Endothelial cell of umbilical vein (primary cell): ENCODE measurements around the gene SRL. TPM values are rescaled to one million over a fixed set of nuclear protein-coding genes. Genes with fewer than 3 reads are reported as not detected.

ENCODE experiments used
- BruUV-seq: library from RNA; stranded (reverse); fragments of 400-500 nt; replicated peaks from 2 replicates; lab custom pipeline; 2021; lab: Mats Ljungman, UMichigan
- CTCF ChIA-PET: fragments of 300-600, 350-600 bp; sonication (Branson Sonifier 250); formaldehyde crosslinking; loops from one replicate; lab custom pipeline; 2021; ENCODE audit warnings: antibody characterized with exemption, inconsistent platforms; lab: Charles Lee
- POLR2A ChIA-PET: fragments of 300-600, 350-600 bp; sonication (Branson Sonifier 250); formaldehyde crosslinking; loops from one replicate; lab custom pipeline; 2021; ENCODE audit warnings: antibody characterized with exemption, inconsistent platforms; lab: Charles Lee
- DNase-seq: peaks from one replicate; pipeline ENCODE4 v3.0.0-alpha.2; 2011; ENCODE audit warnings: low read depth, low spot score
- FAIRE-seq: peaks from 2 replicates; lab custom pipeline; 2011; peaks lifted over from hg19 to GRCh38; lab: Jason Lieb, UNC
- H2AFZ ChIP-seq: 2 replicates; pipeline ENCODE4 v1.6.0; 2012; ENCODE audit warnings: low read depth, low read length, control low read depth, inconsistent platforms
- H3K27ac ChIP-seq: 2 replicates; pipeline ENCODE4 v1.5.1; 2011; ENCODE audit warnings: low read depth, mild to moderate bottlenecking, control low read depth, low read length, moderate library complexity; ENCODE audit not compliant: insufficient read depth
- H3K27me3 ChIP-seq, 2 experiments: 2 replicates each; pipeline versions ENCODE4 v1.6.0 to v1.6.1; 2011; ENCODE audit warnings: low read length in 2 of 2, mixed read lengths in 1 of 2; ENCODE audit not compliant: control insufficient read depth in 2 of 2, insufficient read depth in 2 of 2
- H3K36me3 ChIP-seq, 2 experiments: 2 replicates in 1 of 2; 3 replicates in 1 of 2; pipeline ENCODE4 v1.5.1; 2011; ENCODE audit warnings: low read length in 2 of 2, mild to moderate bottlenecking in 1 of 2, moderate library complexity in 1 of 2; ENCODE audit not compliant: control insufficient read depth in 2 of 2, insufficient read depth in 2 of 2; ENCODE audit errors: extremely low read depth in 1 of 2
- H3K4me1 ChIP-seq: 3 replicates; pipeline ENCODE4 v1.5.1; 2011; ENCODE audit warnings: mild to moderate bottlenecking, low read length; ENCODE audit not compliant: control insufficient read depth, insufficient read depth; ENCODE audit errors: extremely low read depth
- H3K4me2 ChIP-seq: 2 replicates; pipeline ENCODE4 v1.6.1; 2011; ENCODE audit warnings: low read length, control low read depth, mixed read lengths; ENCODE audit not compliant: insufficient read depth
- H3K4me3 ChIP-seq, 3 experiments: fragments of 200-600 bp in 1 of 3; sonication (generic), shearing (Covaris generic) in 1 of 3; replicated peaks in 1 of 3; 2 replicates each; pipeline ENCODE4 v1.5.1; 2011 to 2016; ENCODE audit warnings: control low read depth in 3 of 3, low read length in 3 of 3, mild to moderate bottlenecking in 2 of 3, inconsistent platforms in 1 of 3, low read depth in 1 of 3, moderate library complexity in 1 of 3; ENCODE audit not compliant: insufficient read depth in 1 of 3
- H3K79me2 ChIP-seq: 2 replicates; pipeline ENCODE4 v1.6.0; 2012; ENCODE audit warnings: low read length, inconsistent platforms; ENCODE audit not compliant: control insufficient read depth, insufficient read depth
- H3K9ac ChIP-seq: replicated peaks from 2 replicates; pipeline ENCODE3; 2011; ENCODE audit warnings: low read length, control low read depth; ENCODE audit not compliant: insufficient read depth; ENCODE audit errors: extremely low read depth
- H3K9me1 ChIP-seq: replicated peaks from 3 replicates; pipeline ENCODE4 v1.6.0; 2011; ENCODE audit warnings: mild to moderate bottlenecking, low read length; ENCODE audit not compliant: control insufficient read depth, insufficient read depth; ENCODE audit errors: extremely low read depth
- H3K9me3 ChIP-seq: replicated peaks from 2 replicates; pipeline ENCODE4 v1.5.1; 2012; ENCODE audit warnings: low read length, inconsistent platforms; ENCODE audit not compliant: control insufficient read depth, insufficient read depth
- H4K20me1 ChIP-seq: replicated peaks from 2 replicates; pipeline ENCODE3; 2011; ENCODE audit warnings: mild to moderate bottlenecking, low read length; ENCODE audit not compliant: control insufficient read depth, insufficient read depth; ENCODE audit errors: extremely low read depth
- EZH2 ChIP-seq: IDR thresholded peaks from 2 replicates; pipeline ENCODE4 v1.6.1; 2012; ENCODE audit warnings: borderline replicate concordance, low read depth, mild to moderate bottlenecking, moderate library complexity, low read length, inconsistent platforms; ENCODE audit not compliant: severe bottlenecking
- FOS ChIP-seq: IDR thresholded peaks from 2 replicates; pipeline ENCODE4 v1.6.1; 2011; ENCODE audit warnings: mild to moderate bottlenecking, low read length, moderate library complexity, borderline replicate concordance; ENCODE audit not compliant: insufficient read depth
- dilution Hi-C: fragments of 300-500 bp; cut with MboI; formaldehyde crosslinking; loops from one replicate; pipeline ENCODE4 v1.15.0; 2019; ENCODE audit warnings: low sequenced_read_pairs; ENCODE audit not compliant: extremely low pct_ligation_motif_present
- intact Hi-C: fragments of 100-400 bp; cut with micrococcal nuclease; formaldehyde crosslinking; loops from one replicate; pipeline ENCODE4 v1.10.0; 2022
- polyA plus RNA-seq, 4 experiments: library from polyadenylated mRNA; depleted of rRNA in 3 of 4; stranded (reverse) in 3 of 4; unstranded in 1 of 4; fragments of >200 nt; gene quantifications; 2 replicates each; pipeline versions ENCODE4 v1.2.1 to v1.2.3, GENCODE V29; 2011 to 2012; ENCODE audit warnings: missing spikeins in 1 of 4
- total RNA-seq: library from RNA; stranded (reverse); gene quantifications from 2 replicates; pipeline ENCODE4 v1.2.3, GENCODE V29; 2021

Gene SRL
- total and polyA plus RNA-seq, 2 donors (not counting 3 experiments of a cell fraction or from before 2014, with no cell fraction given): 0.21 to 0.29 TPM

- dilution Hi-C loops: no loop called here
- H3K79me2 ChIP-seq: no peaks in the 10 kb centered on the region
- no peak for TF ChIP-seq EZH2
- no peak for DNase-seq
- H2AFZ ChIP-seq: no peak overlapping the region
- H3K9me1 ChIP-seq: no peaks in the 10 kb centered on the region
- H3K27ac ChIP-seq: no peak overlapping the region
- H4K20me1 ChIP-seq: no peaks in the 10 kb centered on the region
- no peak overlapping the region for H3K4me3 ChIP-seq
- no peak overlapping the region for H3K9ac ChIP-seq
- H3K9me3 ChIP-seq: no peaks in the 10 kb centered on the region
- H3K27me3 ChIP-seq: no peaks in the 10 kb centered on the region
- BruUV-seq: no TSS peak
- no peak overlapping the region for H3K4me2 ChIP-seq
- no peak for FAIRE-seq
- no peaks in the 10 kb centered on the region for H3K36me3 ChIP-seq
- intact Hi-C loops: loop anchor here (5.0 kb wide), 1 partner anchor 63 kb away; the partner anchor contains the start of gene ADCY9
- POLR2A ChIA-PET: no interaction called here
- CTCF ChIA-PET: no interaction called here
- peaks cover 4% of the 10 kb centered on the region for H3K4me1 ChIP-seq
Observed at GRCh38 chr16:4179763-4180260, 62.1 kb downstream of the SRL start.

GRCh38 chr16:4179020-4179419 lies 62.9 kb downstream of the SRL start:
- Histone ChIP-seq H2AFZ (no peak overlapping the region), H3K36me3 (no peaks in the 10 kb centered on the region), H3K4me1 (peaks cover 4% of the 10 kb centered on the region), H3K27ac (no peak overlapping the region), H3K9me3 (no peaks in the 10 kb centered on the region), H3K79me2 (no peaks in the 10 kb centered on the region), H3K9ac (no peak overlapping the region), H3K4me2 (no peak overlapping the region), H3K27me3 (no peaks in the 10 kb centered on the region), H3K4me3 (no peak overlapping the region), H3K9me1 (no peaks in the 10 kb centered on the region), H4K20me1 (no peaks in the 10 kb centered on the region)
- no peak for DNase-seq
- CTCF ChIA-PET: no interaction called here
- no TSS peak for BruUV-seq
- intact Hi-C loops: no loop called here
- POLR2A ChIA-PET: no interaction called here
- dilution Hi-C loops: no loop called here
- no peak for TF ChIP-seq FOS
- no peak for FAIRE-seq
